ENCODE results near the gene TRPM3. TPM values are rescaled to one million over a fixed set of nuclear protein-coding genes. Genes with fewer than 3 reads are reported as not detected.

TRPM3 gene
- total RNA-seq, 1 experiment from 2014 or later: 5.4 TPM

- Mint-ChIP-seq H3K36me3 (no peaks in the 10 kb centered on the region), H3K4me1 (peaks cover 27% of the 10 kb centered on the region), H3K9me3 (peaks cover 6% of the 10 kb centered on the region), H3K27me3 (ENCODE audit: low read depth) (no peaks in the 10 kb centered on the region), H3K27ac (no peak overlapping the region; the same call in 1 of the 2 replicates), H3K4me3 (no peak overlapping the region)
- TF ChIP-seq TP53 (CRISPR knock-in tag; IDR thresholded peaks at IDR 0.05): no peak
- TF ChIP-seq E2F5 (CRISPR knock-in tag; IDR thresholded peaks at IDR 0.05): no peak
- no peak for TF ChIP-seq FOXJ3 (CRISPR knock-in tag; IDR thresholded peaks at IDR 0.05; ENCODE audit: borderline replicate concordance)
- no peak for TF ChIP-seq ZNF317 (CRISPR knock-in tag; IDR thresholded peaks at IDR 0.05; ENCODE audit: borderline replicate concordance, low read depth)
- TF ChIP-seq TCF7 (CRISPR knock-in tag; IDR thresholded peaks at IDR 0.05; ENCODE audit: low read depth): no peak
- no peak for TF ChIP-seq CDX4 (CRISPR knock-in tag; IDR thresholded peaks at IDR 0.05; ENCODE audit: borderline replicate concordance)
- DNase-seq (ENCODE audit: low spot score): no peak
- POLR2A ChIA-PET: no interaction called here
- CTCF ChIA-PET: no interaction called here
- no peak for ATAC-seq
Observed at GRCh38 chr9:71106992-71107391, 14.4 kb downstream of the TRPM3 start.

GRCh38 chr9:71105192-71105591, 16.2 kb downstream of the TRPM3 start:
- peaks cover 6% of the 10 kb centered on the region for H3K9me3 Mint-ChIP-seq
- peaks cover 24% of the 10 kb centered on the region for H3K4me1 Mint-ChIP-seq
- ATAC-seq (peak; percentile 69), DNase-seq (ENCODE audit: low spot score) (no peak)
- H3K27me3 Mint-ChIP-seq (ENCODE audit: low read depth): no peaks in the 10 kb centered on the region
- ChIA-PET CTCF (interaction anchor here (1.4 kb wide), 1 partner anchor 465 kb away, joined by 3 read pairs; no protein-coding TSS in a partner anchor), POLR2A (no interaction called here)
- no peaks in the 10 kb centered on the region for H3K36me3 Mint-ChIP-seq
- TF ChIP-seq RORB (CRISPR knock-in tag; IDR thresholded peaks at IDR 0.05) (no peak), FOXP4 (CRISPR knock-in tag; IDR thresholded peaks at IDR 0.05) (no peak), FOXP1 (CRISPR knock-in tag; IDR thresholded peaks at IDR 0.05; ENCODE audit: borderline replicate concordance) (no peak), ZNF232 (CRISPR knock-in tag; IDR thresholded peaks at IDR 0.05) (no peak), IRF1 (CRISPR knock-in tag; IDR thresholded peaks at IDR 0.05) (no peak), FOXJ3 (CRISPR knock-in tag; IDR thresholded peaks at IDR 0.05; ENCODE audit: borderline replicate concordance) (no peak), FOXK1 (CRISPR knock-in tag; IDR thresholded peaks at IDR 0.05) (no peak), ZNF317 (CRISPR knock-in tag; IDR thresholded peaks at IDR 0.05; ENCODE audit: borderline replicate concordance, low read depth) (no peak), STAT6 (CRISPR knock-in tag; conservative IDR thresholded peaks at IDR 0.05; ENCODE audit: low read depth) (no peak), ZNF512 (CRISPR knock-in tag; IDR thresholded peaks at IDR 0.05; ENCODE audit: borderline replicate concordance) (no peak), NR1H2 (CRISPR knock-in tag; IDR thresholded peaks at IDR 0.05) (no peak), ZNF138 (CRISPR knock-in tag; conservative IDR thresholded peaks at IDR 0.05) (no peak), ZNF396 (CRISPR knock-in tag; IDR thresholded peaks at IDR 0.05; ENCODE audit: borderline replicate concordance) (no peak), ATF6 (CRISPR knock-in tag; IDR thresholded peaks at IDR 0.05) (no peak), ZBTB21 (CRISPR knock-in tag; IDR thresholded peaks at IDR 0.05; ENCODE audit: borderline replicate concordance) (no peak), OVOL2 (CRISPR knock-in tag; IDR thresholded peaks at IDR 0.05; ENCODE audit: borderline replicate concordance) (no peak), ZNF121 (CRISPR knock-in tag; IDR thresholded peaks at IDR 0.05) (no peak), IRF2 (CRISPR knock-in tag; IDR thresholded peaks at IDR 0.05; ENCODE audit: borderline replicate concordance, low read depth) (no peak), HMGXB4 (CRISPR knock-in tag; IDR thresholded peaks at IDR 0.05) (no peak)
- H3K4me3 Mint-ChIP-seq: no peak overlapping the region
- H3K27ac Mint-ChIP-seq: no peak overlapping the region

Measured in WTC11 (cell line).